GM19463 (cell line): ENCODE data around the gene HIP1.
"Not testable (repeated sequence)": the region's sequence is repeated elsewhere in the genome, so short reads cannot be mapped to it uniquely, and the experiment has no call there.

Experiments
- ATAC-seq: cut with Tn5 transposase; IDR thresholded peaks from one replicate; pipeline ENCODE4 v1.9.1; 2021; ENCODE audit warnings: mild to moderate bottlenecking, moderate library complexity; ENCODE audit not compliant: unreplicated experiment

HIP1 gene

DNA sequence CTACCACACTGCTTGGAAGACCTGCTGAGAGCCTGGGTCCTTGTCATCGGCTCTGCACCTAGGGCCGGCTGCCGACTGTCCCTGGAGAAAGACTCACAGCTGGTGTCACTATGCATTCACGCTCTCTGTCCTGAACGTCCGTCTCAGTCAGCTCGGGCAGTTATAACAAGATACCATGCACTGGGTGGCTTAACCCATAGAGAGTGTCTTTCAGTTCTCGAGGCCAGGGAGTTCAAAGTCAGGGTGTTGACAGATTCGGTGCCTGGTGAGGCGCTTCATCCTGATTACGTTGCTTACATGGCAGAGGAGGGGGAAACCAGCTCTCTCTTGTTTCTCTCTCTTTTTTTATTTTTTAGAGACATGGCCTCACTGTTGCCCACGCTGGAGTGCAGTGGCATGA is 155.5 kb downstream of the HIP1 start:
- no peak for ATAC-seq

- ATAC-seq, result no peak
Observed at GRCh38 chr7:75579899-75580298, 158.8 kb downstream of the HIP1 start.

- ATAC-seq, result no peak
Observed at GRCh38 chr7:75578081-75578480, 160.7 kb downstream of the HIP1 start.

- ATAC-seq, result no peak
Observed at GRCh38 chr7:75575488-75576121, 163.1 kb downstream of the HIP1 start.

DNA sequence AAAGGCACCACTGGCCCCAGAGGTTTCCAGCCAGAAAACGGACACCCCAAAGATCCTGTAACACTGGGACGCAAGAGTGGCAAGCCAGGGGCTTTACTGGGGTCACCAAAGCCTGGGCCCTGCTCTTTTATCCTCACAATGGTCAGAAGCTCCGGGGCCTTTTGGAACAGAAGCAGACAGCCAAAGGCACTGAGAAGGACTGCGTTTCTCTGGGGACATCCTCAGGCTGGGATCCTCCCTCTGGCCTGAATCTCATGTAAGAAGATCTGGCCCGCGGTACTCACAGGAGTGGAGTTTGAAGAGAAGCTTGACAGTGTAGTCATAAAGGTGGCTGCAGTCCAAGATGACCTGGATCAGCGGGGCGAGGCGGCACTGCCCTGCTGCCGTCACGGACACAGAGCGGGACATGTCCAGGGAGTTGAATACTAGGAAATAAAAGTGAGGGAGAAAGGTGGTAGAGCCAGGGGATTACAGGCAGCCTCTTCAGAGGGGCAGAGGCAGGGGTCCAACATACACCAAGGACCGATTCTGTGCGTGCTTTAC is 165.2 kb downstream of the HIP1 start:
- no peak for ATAC-seq

- no peak for ATAC-seq
Observed at GRCh38 chr7:75572814-75573213, 165.9 kb downstream of the HIP1 start.

DNA sequence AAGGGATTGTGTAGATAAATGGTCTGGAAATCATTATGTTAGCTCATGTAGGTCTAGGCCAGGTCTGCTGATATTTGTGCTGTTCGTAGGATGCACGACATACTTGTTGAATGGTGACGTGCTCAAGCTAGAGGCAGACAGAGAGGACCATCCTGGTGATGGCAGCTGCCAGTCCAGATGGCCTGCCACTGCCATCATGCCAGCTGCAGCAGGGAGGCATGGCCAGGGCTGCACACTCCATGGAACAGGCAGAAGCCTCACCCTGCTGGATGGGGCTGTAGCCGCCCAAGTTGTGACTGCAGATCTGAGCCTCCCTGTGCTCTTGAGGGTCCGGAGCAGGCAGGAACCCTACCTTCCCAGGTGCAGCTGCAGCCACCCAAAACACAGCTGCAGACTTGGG is 166.3 kb downstream of the HIP1 start:
- no peak for ATAC-seq

- no peak for ATAC-seq
Observed at GRCh38 chr7:75571209-75571608, 167.5 kb downstream of the HIP1 start.

GRCh38 chr7:75569629-75570282 is 169.0 kb downstream of the HIP1 start:
- not testable (repeated sequence) for ATAC-seq

GRCh38 chr7:75567948-75568595 is 170.7 kb downstream of the HIP1 start:
- no peak for ATAC-seq

GRCh38 chr7:75565132-75565837 is 173.5 kb downstream of the HIP1 start:
- no peak for ATAC-seq

- ATAC-seq, result no peak
Observed at GRCh38 chr7:75563171-75563570, 175.6 kb downstream of the HIP1 start.

- no peak for ATAC-seq
Observed at GRCh38 chr7:75559976-75560365, 178.8 kb downstream of the HIP1 start.

DNA sequence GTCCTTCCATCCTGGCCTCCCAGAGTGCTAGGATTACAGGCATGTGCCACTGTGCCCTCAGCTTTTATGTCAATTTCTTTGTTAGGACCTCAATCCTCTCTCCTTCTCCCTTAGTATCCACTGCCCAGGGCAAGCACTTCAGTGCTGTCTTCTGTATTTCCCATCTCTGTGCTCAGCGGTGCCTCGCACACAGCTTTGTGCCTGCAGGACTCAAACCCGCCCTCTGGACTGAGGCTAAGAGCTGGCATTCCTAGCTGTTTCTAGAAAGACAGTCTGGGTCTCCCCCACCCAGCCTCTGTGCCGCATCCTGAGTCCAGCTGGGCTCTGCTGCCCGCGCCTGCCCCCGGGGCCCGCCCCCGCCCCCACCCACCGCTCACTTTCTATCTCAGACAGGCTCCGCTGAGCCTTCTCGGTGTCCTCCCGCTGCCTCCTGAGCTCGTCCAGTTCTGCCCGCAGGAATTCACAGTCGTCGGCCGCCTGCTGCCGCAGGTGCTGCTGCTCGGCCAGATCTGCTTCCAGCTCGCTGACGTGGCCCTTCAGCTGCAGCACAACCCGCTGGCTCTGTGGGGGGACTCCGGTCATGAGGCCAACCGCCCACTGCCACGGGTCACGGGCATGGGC is 179.3 kb downstream of the HIP1 start:
- no peak for ATAC-seq

GRCh38 chr7:75556835-75557234 is 181.9 kb downstream of the HIP1 start:
- not testable (repeated sequence) for ATAC-seq

DNA sequence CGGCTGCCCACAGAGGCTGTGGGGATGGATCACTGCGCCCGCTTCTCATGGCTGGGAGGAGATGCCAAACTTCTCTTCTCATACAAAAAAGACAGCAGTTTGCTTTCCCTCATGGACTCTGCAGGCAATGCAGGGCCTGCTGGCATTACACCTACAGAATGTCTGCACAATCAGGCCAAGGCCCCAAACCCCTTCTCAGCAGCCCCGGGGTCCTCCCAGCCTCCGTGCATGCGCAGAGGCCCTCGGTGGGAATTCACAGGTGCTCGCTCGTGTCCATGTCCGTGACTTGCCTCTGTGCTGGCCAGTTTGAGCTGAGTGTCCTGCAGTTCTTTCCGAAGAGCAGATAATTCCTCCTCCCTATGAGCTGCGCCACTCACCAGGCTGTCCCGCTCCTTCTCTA is 183.0 kb downstream of the HIP1 start:
- no peak for ATAC-seq

DNA sequence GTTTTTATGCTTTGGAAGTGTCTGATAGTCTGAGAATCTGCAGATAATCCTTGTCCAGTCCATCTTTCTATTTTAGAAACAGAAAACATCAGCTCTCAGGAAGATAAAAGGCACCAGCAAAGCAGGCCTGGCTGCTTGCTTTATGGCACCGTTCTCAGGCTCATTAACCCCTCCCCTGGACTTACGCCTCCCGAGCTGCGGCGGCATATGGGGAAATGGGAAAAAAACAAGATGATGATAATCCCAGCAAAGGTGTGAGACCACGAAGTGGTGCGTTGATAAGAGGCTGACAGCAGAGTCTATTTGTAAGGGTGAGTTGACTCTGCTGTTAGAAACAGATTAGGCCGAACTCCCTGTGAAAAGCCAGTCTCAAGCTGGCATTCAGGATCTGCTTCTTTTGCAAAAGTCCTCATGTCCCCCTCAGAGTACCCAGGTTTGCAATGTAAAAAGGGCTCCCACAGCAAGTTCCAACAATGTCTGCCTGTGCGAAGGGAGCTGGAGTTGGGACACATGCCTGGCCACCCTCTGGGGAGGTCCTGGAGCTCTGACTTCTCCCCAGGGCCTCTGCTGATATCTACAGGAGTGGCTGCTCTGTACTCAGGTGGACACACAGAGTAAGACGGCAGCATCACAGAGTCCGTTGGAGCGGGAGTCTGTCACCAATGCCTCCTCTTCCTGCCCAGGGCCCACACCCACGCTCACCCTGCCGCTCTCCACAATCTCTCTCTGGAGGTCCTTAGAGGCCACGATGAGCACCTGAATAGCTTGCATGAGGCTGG is 192.3 kb downstream of the HIP1 start:
- ATAC-seq, result no peak

- no peak for ATAC-seq
Observed at GRCh38 chr7:75537731-75538130, 201.0 kb downstream of the HIP1 start.

GRCh38 chr7:75536940-75537538 is 201.7 kb downstream of the HIP1 start:
- no peak for ATAC-seq

- ATAC-seq, result no peak
Observed at GRCh38 chr7:75536491-75536890, 202.2 kb downstream of the HIP1 start.
